ENCODE measurements around the gene LYPLAL1.
"Not testable (repeated sequence)": the region's sequence is repeated elsewhere in the genome, so short reads cannot be mapped to it uniquely, and the experiment has no call there.

LYPLAL1 gene

DNA sequence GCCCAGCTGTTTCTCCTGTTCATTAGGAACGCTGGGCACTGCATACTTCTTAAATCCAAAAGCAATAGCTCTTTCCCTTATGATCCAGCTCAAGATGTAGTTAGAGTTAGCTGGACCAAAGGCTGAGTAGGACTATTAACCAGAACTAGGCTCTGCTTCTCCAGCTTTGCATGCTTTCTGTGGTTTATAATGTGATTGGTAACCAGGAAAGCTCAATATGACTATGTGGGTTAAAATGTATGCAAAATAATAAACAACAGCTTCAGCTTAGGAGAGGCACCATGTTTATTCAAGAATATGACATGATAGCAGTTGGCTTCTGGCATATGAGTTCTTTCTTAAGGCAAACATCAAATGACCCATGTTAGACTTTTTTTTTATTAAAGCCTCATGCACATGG lies 73.8 kb downstream of the LYPLAL1 start:
- no peak for DNase-seq (ENCODE audit: low read depth)
- H3K4me3 ChIP-seq (ENCODE audit: low read depth, low read length), result no peak overlapping the region
- TF ChIP-seq, protein P1, sequence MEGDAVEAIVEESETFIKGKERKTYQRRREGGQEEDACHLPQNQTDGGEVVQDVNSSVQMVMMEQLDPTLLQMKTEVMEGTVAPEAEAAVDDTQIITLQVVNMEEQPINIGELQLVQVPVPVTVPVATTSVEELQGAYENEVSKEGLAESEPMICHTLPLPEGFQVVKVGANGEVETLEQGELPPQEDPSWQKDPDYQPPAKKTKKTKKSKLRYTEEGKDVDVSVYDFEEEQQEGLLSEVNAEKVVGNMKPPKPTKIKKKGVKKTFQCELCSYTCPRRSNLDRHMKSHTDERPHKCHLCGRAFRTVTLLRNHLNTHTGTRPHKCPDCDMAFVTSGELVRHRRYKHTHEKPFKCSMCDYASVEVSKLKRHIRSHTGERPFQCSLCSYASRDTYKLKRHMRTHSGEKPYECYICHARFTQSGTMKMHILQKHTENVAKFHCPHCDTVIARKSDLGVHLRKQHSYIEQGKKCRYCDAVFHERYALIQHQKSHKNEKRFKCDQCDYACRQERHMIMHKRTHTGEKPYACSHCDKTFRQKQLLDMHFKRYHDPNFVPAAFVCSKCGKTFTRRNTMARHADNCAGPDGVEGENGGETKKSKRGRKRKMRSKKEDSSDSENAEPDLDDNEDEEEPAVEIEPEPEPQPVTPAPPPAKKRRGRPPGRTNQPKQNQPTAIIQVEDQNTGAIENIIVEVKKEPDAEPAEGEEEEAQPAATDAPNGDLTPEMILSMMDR (IDR thresholded peaks at IDR 0.05; ENCODE audit: low read depth, low read length), result no peak
- TF ChIP-seq POLR2A (IDR thresholded peaks at IDR 0.05; ENCODE audit: extremely low read depth, insufficient read length), result no peak
- TF ChIP-seq, protein P2, sequence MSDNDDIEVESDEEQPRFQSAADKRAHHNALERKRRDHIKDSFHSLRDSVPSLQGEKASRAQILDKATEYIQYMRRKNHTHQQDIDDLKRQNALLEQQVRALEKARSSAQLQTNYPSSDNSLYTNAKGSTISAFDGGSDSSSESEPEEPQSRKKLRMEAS (IDR thresholded peaks at IDR 0.05; ENCODE audit: low read depth, low read length), result no peak
- no peak for TF ChIP-seq MYC (IDR thresholded peaks at IDR 0.05; ENCODE audit: low read depth, low read length)

- not testable (repeated sequence) for DNase-seq (ENCODE audit: low read depth); H3K4me3 ChIP-seq (ENCODE audit: low read depth, low read length)
These were observed 76.8 kb downstream of the LYPLAL1 start for GRCh38 chr1:219250468-219250867.

GRCh38 chr1:219257751-219258150 lies 84.1 kb downstream of the LYPLAL1 start:
- TF ChIP-seq POLR2A (IDR thresholded peaks at IDR 0.05; ENCODE audit: extremely low read depth, insufficient read length), result no peak
- TF ChIP-seq, protein P1 (IDR thresholded peaks at IDR 0.05; ENCODE audit: low read depth, low read length), result no peak
- TF ChIP-seq, protein P2 (IDR thresholded peaks at IDR 0.05; ENCODE audit: low read depth, low read length), result no peak
- no peak for TF ChIP-seq MYC (IDR thresholded peaks at IDR 0.05; ENCODE audit: low read depth, low read length)
- H3K4me3 ChIP-seq (ENCODE audit: low read depth, low read length), result no peak overlapping the region
- no peak for DNase-seq (ENCODE audit: low read depth)

DNA sequence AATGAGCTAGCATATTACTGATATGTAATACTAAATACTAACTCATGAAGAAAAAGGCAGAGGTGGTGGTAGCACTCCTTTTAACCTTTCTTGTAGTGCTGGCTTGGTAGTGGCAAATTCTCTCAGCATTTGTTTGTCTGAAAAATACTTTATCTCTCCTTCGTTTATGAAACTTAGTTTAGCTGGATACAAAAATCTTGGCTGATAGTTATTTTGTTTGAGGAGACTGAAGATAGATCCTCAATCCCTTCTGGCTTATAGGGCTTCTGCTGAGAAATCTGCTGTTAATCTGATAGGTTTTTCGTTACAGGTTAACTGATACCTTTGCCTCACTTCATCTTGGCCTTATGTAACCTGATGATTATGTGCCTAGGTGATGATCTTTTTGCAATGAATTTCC lies 87.8 kb downstream of the LYPLAL1 start:
- DNase-seq (ENCODE audit: low read depth), result no peak
- TF ChIP-seq, protein P2 (IDR thresholded peaks at IDR 0.05; ENCODE audit: low read depth, low read length), result no peak
- TF ChIP-seq, protein P1 (IDR thresholded peaks at IDR 0.05; ENCODE audit: low read depth, low read length), result no peak
- TF ChIP-seq POLR2A (IDR thresholded peaks at IDR 0.05; ENCODE audit: extremely low read depth, insufficient read length) (no peak), MYC (IDR thresholded peaks at IDR 0.05; ENCODE audit: low read depth, low read length) (no peak)
- H3K4me3 ChIP-seq (ENCODE audit: low read depth, low read length), result no peak overlapping the region

Data from NB4 (cell line).